Activated CD8-positive, alpha-beta memory T cell treated with anti-CD3 and anti-CD28 coated beads, Interleukin-2, amount 50 U/mL, for 48 hours (primary cell): ENCODE data around the gene SLC44A4.
"Not testable (repeated sequence)": the region's sequence is repeated elsewhere in the genome, so short reads cannot be mapped to it uniquely, and the experiment has no call there.

Experiments used
- DNase-seq: peaks from one replicate; pipeline ENCODE4 v3.0.0-alpha.2; 2020

The SLC44A4 gene

DNA sequence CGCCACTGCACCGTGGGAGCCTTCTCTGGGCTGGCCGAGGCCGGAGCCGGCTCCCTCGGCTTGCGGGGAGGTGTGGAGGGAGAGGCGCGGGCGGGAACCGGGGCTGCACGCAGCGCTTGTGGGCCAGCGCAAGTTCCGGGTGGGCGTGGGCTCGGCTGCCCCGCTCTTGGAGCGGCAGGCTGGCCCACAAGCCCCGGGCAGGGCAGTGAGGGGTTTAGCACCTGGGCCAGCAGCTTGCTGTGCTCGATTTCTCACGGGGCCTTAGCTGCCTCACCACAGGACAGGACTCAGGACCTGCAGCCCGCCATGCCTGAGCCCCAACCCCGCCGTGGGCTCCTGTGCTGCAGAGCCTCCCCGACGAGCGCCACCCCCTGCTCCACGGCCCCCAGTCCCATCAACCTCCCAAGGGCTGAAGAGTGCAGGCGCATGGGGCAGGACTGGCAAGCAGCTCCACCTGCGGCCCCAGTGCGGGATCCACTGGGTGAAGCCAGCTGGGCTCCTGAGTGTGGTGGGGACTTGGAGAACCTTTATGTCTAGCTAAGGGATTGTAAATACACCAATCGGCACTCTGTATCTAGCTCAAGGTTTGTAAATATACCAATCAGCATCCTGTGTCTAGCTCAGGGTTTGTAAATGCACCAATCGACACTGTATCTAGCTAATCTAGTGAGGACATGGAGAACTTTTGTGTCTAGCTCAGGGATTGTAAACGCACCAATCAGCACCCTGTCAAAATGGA, 26.6 kb downstream of the SLC44A4 start:
- DNase-seq = not testable (repeated sequence)

DNA sequence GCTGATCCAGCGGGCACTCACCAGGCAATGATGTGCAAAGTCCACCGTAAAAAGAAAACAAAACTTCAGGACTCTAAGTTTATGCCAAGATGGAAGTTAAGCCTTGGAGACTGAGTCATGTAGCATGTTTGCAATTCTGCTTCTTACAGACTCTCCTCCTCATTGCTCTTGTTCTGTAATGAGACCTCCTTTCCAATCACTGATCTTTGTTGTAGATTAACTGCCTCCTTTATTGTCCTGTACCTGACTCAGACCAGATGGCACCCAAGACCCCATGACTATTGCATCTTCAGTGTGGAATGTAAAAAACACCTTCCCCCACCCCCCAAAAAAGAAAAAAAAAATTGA, 27.3 kb downstream of the SLC44A4 start:
- DNase-seq = no peak

- no peak for DNase-seq
These were observed 27.9 kb downstream of the SLC44A4 start for GRCh38 chr6:31850765-31851484.

- DNase-seq = no peak
These were observed 31.4 kb downstream of the SLC44A4 start for GRCh38 chr6:31847276-31847978.

- no peak for DNase-seq
These were observed 34.3 kb downstream of the SLC44A4 start for GRCh38 chr6:31844507-31844906.

- DNase-seq = no peak
These were observed 36.7 kb downstream of the SLC44A4 start for GRCh38 chr6:31842053-31842452.

GRCh38 chr6:31839779-31840126, 39.0 kb downstream of the SLC44A4 start:
- DNase-seq = not testable (repeated sequence)

GRCh38 chr6:31838968-31839367, 39.8 kb downstream of the SLC44A4 start:
- no peak for DNase-seq

DNA sequence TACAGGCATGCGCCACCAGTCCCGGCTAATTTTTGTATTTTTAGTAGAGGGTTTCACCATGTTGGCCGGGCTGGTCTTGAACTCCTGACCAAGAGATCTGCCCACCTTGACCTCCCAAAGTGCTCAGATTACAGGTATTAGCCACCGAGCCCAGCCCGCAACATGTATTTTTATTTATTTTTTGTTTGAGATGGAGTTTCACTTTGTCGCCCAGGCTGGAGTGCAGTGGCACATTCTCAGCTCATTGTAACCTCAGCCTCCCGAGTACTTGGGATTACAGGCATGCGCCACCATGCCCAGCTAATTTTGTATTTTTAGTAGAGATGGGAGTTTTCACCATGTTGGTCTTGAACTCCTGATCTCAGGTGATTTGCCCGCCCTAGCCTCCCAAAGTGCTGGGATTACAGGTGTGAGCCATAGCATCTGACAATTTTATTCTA, 40.7 kb downstream of the SLC44A4 start:
- not testable (repeated sequence) for DNase-seq

- no peak for DNase-seq
These were observed 41.3 kb downstream of the SLC44A4 start for GRCh38 chr6:31837369-31838113.

DNA sequence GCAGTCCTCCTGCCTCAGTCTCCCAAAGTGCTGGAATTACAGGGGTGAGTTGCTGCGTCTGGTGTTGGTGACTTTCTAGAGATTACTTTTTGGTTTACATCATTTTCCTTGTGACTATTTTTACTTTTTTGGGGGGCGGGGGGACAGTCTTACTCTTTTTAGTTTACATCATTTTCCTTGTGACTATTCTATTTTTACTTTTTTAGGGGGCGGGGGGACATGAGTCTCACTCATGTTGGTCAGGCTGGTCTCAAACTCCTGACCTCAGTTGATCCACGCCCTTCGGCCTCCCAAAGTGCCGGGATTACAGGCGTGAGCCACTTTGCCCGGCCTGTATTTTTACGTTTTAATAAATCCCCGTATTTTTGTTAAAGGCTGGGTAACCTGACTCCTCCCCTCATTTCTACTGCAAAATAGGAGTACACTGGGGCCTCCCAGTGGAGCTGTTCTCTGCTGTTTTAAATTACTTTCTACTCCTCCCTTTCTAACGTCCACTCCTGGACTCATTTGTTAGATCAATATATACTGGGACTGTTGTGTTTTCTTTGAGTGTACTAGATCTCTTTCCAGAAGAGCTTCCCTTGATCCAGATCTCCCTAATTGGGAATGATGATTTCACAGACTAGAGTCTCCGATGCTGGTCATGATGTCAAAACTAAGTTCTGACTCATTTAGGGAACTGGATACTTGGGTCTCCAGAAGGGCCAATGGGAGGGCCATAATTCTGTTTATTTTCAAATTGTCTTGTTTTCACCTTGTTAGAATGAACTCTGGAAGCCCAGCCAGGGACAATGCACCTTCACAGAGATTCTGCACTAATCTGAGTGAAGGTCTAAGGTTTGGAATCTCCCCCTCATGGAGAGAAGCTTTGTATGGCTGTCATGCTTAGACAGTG, 42.1 kb downstream of the SLC44A4 start:
- no peak for DNase-seq

GRCh38 chr6:31836047-31836473, 42.7 kb downstream of the SLC44A4 start:
- no peak for DNase-seq

DNA sequence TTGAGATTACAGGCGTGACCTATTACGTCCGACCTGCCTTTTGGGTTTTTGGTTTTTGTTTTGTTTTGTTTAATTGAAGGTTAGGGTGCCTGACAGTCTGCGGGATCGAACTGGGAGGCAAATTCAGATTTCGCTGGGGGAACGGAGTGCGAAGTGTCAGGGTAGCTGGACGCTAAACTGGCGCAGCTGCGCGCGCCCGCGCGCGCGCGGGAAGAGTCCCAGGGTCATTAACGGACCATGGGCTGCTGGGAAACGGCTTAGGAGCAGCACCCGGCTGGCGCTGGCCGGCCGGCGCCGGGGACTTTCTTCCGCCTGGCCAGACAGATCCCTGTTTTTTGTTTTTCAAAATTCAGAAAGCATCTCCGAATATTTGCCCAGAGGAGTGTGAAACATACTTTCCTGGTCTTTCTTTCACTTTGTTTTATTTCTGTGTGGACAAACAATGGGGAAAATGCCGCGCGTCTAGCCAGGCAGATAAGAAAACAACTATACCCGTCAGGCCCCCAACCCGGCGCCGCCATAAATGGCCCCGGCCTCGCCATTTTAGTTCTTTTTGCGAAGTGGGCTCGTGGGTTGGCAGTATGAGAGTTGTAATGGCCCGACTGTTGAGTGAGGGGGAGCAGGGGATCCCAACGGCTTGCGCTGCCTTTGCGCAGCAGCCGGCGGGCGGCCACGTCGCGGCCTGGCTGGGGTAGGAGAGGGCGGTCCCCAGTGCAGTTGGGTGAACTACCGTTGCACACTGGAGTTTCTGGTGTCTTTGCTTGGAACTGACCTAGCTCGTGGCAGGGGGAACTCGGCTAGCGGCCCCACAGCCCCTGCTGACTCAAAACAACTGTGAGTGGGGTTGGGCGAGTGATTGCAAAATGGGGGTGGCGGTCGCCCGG, 44.2 kb downstream of the SLC44A4 start:
- DNase-seq = peak; percentile 94

DNA sequence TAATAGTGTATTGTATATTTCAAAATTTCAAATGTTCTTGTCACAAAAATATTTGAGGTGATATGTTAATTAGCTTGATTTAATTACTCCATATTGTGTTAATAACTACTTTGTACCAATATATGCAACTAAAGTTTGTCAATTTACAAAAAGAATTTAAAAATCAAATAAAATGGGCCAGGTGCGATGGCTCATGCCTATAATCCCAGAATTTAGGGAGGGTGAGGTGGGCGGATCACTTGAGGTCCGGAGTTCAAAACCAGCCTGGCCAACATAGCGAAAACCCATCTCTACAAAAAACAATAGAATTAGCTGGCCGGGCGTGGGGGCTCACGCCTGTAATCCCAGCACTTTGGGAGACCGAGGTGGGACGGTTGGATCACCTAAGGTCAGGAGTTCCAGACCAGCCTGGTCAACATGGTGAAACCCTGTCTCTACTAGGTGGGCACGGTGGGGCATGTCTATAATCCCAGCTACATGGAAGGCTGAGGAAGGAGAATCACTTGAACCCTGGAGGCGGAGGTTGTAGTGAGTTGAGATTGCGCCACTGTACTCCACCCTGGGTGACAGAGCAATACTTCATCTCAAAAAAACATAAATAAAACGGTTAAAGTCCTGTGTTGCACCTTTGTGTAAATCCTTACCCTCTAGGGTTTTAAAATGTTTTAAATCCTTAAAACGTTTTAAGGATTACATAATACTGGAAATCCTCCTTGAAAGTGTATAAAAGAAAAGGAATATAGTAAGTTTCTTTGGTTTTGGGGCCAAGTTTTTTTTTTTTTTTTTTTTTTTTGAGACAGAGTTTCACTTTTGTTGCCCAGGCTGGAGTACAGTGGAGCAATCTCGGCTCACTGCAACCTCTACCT, 47.2 kb downstream of the SLC44A4 start:
- no peak for DNase-seq

DNA sequence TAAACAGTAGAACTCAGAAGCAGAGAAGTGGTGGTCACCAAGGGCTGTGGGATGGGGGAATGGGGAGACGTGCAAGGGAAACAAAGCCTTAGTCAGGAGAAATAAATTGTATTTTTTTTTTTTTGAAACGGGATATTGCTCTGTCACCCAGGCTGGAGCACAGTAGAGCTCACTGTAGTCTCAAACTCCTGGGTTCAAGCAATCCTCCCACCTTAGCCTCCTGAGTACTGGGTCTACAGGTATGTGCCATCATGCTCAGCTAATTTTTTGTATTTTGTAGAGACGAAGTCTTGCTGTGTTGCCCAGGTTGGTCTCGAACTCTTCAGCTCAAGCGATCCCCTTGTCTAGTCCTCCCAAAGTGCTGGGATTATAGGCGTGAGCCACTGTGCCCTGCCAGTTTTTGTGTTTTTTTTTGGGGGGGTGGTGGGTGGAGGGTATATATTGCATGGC, 47.9 kb downstream of the SLC44A4 start:
- DNase-seq = no peak

DNA sequence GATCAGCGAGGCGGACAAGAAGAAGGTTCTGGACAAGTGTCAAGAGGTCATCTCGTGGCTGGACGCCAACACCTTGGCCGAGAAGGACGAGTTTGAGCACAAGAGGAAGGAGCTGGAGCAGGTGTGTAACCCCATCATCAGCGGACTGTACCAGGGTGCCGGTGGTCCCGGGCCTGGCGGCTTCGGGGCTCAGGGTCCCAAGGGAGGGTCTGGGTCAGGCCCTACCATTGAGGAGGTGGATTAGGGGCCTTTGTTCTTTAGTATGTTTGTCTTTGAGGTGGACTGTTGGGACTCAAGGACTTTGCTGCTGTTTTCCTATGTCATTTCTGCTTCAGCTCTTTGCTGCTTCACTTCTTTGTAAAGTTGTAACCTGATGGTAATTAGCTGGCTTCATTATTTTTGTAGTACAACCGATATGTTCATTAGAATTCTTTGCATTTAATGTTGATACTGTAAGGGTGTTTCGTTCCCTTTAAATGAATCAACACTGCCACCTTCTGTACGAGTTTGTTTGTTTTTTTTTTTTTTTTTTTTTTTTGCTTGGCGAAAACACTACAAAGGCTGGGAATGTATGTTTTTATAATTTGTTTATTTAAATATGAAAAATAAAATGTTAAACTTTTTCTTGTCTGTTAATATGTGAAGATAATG, 49.0 kb downstream of the SLC44A4 start:
- no peak for DNase-seq

DNA sequence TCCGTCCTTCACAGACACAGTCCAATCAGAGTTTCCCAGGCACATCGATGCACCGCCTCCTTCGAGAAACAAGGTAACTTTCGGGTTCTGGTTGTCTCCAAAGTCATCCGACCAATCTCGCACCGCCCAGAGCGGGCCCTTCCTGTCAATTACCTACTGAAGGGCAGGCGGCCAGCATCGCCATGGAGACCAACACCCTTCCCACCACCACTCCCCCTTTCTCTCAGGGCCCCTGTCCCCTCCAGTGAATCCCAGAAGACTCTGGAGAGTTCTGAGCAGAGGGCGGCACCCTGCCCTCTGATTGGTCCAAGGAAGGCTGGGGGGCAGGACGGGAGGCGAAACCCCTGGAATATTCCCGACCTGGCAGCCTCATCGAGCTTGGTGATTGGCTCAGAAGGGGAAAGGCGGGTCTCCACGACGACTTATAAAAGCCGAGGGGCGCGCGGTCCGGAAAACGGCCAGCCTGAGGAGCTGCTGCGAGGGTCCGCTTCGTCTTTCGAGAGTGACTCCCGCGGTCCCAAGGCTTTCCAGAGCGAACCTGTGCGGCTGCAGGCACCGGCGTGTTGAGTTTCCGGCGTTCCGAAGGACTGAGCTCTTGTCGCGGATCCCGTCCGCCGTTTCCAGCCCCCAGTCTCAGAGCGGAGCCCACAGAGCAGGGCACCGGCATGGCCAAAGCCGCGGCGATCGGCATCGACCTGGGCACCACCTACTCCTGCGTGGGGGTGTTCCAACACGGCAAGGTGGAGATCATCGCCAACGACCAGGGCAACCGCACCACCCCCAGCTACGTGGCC, 51.3 kb downstream of the SLC44A4 start, which contains the start of gene HSPA1B:
HSPA1B (plus strand) TSS at position 453 of the 794 bp plus-strand sequence; CDS start at position 666, 213 bp downstream.
- DNase-seq = peak; percentile 94

GRCh38 chr6:31826793-31827285, 52.0 kb downstream of the SLC44A4 start:
- no peak for DNase-seq
